ENCODE data around the gene GAPDHS.

The GAPDHS gene

GRCh38 chr19:35587321-35587720, 54.1 kb downstream of the GAPDHS start:
- no peak for TF ChIP-seq CTCF (IDR thresholded peaks at IDR 0.05; ENCODE audit: control insufficient read depth, extremely low read depth, insufficient read depth)
- no peak overlapping the region for H3K4me3 ChIP-seq (ENCODE audit: low read depth, low read length)
- no peak for DNase-seq (ENCODE audit: low read depth)

GRCh38 chr19:35590875-35591274, 57.6 kb downstream of the GAPDHS start:
- no peak for TF ChIP-seq CTCF (IDR thresholded peaks at IDR 0.05; ENCODE audit: control insufficient read depth, extremely low read depth, insufficient read depth)

GRCh38 chr19:35592226-35592625, 59.0 kb downstream of the GAPDHS start:
- H3K4me3 ChIP-seq (ENCODE audit: low read depth, low read length) = no peak overlapping the region
- peak; percentile 8 for DNase-seq (ENCODE audit: low read depth)
- TF ChIP-seq CTCF (IDR thresholded peaks at IDR 0.05; ENCODE audit: control insufficient read depth, extremely low read depth, insufficient read depth) = peak; percentile 35

More at GRCh38 chr19:35590875-35591274, 57.6 kb downstream of the GAPDHS start:
- DNase-seq (ENCODE audit: low read depth) = no peak
- H3K4me3 ChIP-seq (ENCODE audit: low read depth, low read length) = no peak overlapping the region

Data from LNCaP clone FGC (cell line).